Hypothalamus (tissue), 51 donors: ENCODE data around the gene EFNB3.

Source experiments
- DNase-seq, 51 donors: peaks; one replicate each; lab custom pipeline; 2025; lab: John Stamatoyannopoulos, UW

The EFNB3 gene

DNA sequence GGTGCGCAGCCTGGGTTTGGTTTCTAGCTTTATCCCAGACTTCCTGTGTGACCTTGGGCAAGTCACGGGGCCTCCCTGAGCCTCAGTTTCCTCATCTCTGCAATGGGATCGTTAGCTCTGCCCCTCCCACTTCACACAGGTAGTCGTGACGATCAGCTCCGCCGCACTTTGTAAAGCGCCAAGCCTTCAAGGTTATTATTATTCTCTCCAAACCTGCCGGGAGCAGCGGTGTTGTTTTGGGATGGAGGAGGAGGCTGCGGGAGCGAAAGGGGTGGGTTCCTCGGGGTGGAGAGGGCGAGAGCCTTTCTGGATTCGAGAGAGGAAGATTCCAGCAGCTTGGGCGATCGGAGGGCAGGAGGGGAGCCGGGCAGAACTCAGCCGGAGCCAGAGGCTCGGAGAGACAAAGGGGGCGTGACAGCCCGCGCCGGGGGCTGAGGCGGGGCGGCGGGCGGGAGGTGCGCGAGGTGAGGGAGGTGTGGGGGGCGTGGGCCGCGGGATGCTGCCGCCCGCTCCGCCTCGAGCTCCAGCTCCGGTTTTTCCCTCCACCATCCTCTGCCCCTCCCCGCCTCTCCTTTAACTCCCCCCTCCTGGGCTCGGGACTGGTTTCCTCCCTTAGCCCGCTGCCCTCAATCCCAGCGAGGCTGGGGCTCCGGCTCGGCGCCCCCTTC lies at the start of gene EFNB3:
Gene EFNB3, plus strand, starts transcription at position 602 of the 668 bp plus-strand sequence. CDS start 397 bp downstream, outside the sequence.
- peak in 15 of 51 donors; percentile 8 to 77 (median 37) for DNase-seq

DNA sequence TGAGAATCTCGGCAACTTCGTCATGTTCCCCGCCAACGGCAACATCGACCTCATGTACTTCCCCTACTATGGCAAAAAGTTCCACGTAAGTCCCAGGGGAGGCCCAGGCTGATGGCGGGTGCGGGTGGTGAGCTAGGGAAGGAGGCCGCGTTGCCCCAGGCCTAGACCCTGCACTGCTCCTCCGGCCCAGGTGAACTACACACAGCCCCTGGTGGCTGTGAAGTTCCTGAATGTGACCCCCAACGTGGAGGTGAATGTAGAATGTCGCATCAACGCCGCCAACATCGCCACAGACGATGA lies 49.5 kb upstream of the EFNB3 start:
- DNase-seq = peak in 1 of 51 donors; percentile 9

GRCh38 chr17:7656958-7657609 lies 47.9 kb upstream of the EFNB3 start:
- peak in 37 of 51 donors; percentile 15 to 85 (median 65) for DNase-seq

- peak in 38 of 51 donors; percentile 21 to 91 (median 72) for DNase-seq
Measured at GRCh38 chr17:7667656-7668406, 37.2 kb upstream of the EFNB3 start.

- DNase-seq = no peak
Measured at GRCh38 chr17:7668482-7668881, 36.5 kb upstream of the EFNB3 start.

GRCh38 chr17:7673239-7673638 lies 31.8 kb upstream of the EFNB3 start:
- no peak for DNase-seq

GRCh38 chr17:7674934-7675333 lies 30.1 kb upstream of the EFNB3 start:
- no peak for DNase-seq

DNA sequence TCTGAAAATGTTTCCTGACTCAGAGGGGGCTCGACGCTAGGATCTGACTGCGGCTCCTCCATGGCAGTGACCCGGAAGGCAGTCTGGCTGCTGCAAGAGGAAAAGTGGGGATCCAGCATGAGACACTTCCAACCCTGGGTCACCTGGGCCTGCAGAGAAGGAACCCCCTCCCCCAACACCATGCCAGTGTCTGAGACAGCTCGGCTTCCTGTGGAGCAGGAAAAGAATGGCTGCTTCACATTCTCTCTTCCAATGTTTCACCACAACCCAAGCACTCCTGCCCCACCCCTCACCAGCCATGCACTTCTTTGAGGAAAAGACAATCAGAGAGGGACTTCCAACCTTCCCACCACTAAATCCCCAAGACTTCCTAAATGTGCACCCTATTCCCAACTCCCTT lies 28.5 kb upstream of the EFNB3 start:
- no peak for DNase-seq

GRCh38 chr17:7677388-7678067 lies 27.5 kb upstream of the EFNB3 start:
- DNase-seq = no peak

GRCh38 chr17:7684851-7685532 lies 20.0 kb upstream of the EFNB3 start:
- no peak for DNase-seq

- peak in 50 of 51 donors; percentile 38 to 98 (median 86) for DNase-seq
Measured at GRCh38 chr17:7685533-7686221, 19.3 kb upstream of the EFNB3 start.

DNA sequence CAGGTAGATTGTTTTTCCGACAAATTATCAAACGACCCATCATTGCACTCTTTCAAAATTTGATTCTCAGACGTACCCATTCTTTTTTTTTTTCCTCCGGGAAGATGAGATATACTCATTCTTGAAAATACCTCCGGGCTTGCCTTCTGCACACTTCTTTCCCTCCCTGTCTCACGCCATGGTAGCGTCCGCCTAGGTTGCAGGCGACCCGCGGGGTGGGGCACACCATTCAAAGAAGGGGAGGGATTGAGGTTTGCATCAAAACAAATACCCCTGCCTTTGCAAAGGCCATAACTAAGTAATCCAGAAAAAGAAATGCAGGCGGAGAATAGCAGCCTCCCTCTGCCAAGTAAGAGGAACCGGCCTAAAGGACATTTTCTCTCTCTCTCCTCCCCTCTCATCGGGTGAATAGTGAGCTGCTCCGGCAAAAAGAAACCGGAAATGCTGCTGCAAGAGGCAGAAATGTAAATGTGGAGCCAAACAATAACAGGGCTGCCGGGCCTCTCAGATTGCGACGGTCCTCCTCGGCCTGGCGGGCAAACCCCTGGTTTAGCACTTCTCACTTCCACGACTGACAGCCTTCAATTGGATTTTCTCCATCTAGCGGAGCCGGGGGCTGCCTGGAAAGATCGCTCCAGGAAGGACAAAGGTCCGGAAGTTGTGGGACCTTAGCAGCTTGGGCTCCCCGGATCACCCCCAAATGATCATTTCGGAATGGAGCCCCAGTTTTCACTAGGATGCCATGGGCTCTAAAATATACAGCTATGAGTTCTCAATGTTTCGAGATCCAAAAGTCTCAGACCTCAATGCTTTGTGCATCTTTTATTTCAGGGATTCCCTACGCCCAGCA lies 18.6 kb upstream of the EFNB3 start:
- peak in 49 of 51 donors; percentile 21 to 99 (median 77) for DNase-seq

DNA sequence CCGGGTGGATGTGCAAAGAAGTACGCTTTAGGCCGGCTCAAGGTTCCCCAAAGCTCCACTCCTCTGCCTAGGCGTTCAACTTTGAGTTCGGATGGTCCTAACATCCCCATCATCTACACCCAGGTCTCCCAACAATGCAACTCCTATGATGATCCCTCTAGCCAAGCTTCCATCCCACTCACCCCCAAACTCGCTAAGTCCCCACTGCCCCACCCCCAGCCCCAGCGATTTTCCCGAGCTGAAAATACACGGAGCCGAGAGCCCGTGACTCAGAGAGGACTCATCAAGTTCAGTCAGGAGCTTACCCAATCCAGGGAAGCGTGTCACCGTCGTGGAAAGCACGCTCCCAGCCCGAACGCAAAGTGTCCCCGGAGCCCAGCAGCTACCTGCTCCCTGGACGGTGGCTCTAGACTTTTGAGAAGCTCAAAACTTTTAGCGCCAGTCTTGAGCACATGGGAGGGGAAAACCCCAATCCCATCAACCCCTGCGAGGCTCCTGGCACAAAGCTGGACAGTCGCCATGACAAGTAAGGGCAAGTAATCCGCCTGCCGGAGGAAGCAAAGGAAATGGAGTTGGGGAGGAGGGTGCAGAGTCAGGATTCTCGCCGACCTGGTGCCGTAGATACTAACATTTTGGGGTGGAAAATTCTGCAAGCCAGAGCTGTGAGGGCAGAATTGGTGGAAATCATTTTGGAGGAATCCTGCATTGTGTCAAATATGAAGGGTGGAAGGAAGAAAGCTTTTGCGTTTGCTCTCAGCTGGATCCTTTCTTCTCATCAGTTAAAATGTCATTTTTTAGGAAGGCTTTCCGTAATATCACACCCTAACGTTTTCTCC lies 17.7 kb upstream of the EFNB3 start, which contains the start of gene TP53:
Gene TP53, minus strand, starts transcription at position 419 of the 836 bp plus-strand sequence. CDS start 10,896 bp downstream, outside the sequence.
- DNase-seq = peak in 50 of 51 donors; percentile 45 to 94 (median 82)

DNA sequence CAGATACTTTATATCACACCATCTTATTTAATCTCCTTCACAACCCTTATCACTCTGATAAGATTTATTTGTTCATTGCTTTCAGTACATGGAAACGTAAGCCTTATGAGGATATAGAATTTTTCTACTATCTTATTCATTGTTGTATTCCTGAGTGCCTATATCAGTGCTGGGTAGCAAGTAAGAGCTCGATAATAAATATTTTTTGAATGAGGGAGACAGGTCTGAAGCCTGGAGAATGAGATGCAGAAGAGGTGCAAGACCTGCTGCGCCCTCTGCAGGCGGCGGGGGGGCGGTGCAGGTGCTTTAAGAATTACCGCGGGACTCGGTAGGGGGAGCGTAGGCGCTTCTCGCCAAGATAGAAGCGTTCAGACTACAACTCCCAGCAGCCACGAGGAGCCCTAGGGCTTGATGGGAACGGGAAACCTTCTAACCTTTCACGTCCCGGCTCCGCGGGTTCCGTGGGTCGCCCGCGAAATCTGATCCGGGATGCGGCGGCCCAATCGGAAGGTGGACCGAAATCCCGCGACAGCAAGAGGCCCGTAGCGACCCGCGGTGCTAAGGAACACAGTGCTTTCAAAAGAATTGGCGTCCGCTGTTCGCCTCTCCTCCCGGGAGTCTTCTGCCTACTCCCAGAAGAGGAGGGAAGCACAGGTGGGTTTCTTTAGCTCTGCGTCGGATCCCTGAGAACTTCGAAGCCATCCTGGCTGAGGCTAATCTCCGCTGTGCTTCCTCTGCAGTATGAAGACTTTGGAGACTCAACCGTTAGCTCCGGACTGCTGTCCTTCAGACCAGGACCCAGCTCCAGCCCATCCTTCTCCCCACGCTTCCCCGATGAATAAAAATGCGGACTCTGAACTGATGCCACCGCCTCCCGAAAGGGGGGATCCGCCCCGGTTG lies 16.8 kb upstream of the EFNB3 start, which contains the start of gene WRAP53:
Gene WRAP53, plus strand, starts transcription at position 570 of the 900 bp plus-strand sequence. Its CDS starts 172 bp downstream, at position 742.
- peak; percentile 64 to 99 (median 95) for DNase-seq

- DNase-seq = no peak
Measured at GRCh38 chr17:7688808-7689316, 16.1 kb upstream of the EFNB3 start.

DNA sequence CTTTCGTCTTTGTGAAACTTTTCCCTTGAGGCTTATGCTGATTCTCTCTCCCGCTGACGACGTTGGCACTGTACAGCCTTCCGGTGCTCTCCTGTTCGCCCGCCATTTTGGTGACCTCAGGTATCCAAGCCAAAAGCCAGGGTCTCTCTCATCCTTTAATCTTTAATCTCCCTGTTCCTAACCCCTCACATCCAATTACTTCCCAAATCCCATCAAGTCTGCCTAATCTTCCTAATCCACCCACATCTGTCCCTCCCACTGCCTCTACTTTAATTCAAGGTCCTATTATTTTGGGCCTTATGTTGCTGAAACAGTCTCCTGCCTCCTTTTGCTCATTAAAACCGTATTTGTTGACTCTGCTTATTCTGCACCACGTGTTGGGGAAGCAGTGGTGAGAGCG lies 9.4 kb upstream of the EFNB3 start:
- no peak for DNase-seq
